NCI-H1105 (cell line): ENCODE measurements around the gene APOE.
"Not testable (repeated sequence)": the region's sequence is repeated elsewhere in the genome, so short reads cannot be mapped to it uniquely, and the experiment has no call there.

Source experiments
- DNase-seq: peaks from one replicate; lab custom pipeline; 2025; lab: John Stamatoyannopoulos, UW

The APOE gene

DNA sequence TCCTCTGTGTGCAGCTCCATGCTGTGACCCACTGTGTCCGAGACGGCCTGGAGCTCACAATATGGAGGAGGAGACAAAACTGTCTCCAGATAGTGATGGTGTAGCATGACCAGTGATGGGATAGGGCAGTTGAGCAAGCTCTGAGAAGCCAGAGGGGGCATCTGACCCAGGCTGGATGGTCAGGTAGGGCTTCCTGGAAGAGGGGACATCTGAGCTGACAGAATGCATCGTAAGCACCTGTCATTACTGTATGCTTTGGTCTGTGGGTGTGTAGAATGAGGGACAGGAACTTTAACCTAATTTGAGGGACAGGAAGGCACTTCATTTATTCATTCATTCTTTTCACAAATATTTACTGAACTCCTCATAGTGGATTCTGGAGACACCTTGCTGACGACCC lies 21.0 kb upstream of the APOE start:
- no peak for DNase-seq

GRCh38 chr19:44886141-44886540 lies 19.5 kb upstream of the APOE start:
- no peak for DNase-seq

DNA sequence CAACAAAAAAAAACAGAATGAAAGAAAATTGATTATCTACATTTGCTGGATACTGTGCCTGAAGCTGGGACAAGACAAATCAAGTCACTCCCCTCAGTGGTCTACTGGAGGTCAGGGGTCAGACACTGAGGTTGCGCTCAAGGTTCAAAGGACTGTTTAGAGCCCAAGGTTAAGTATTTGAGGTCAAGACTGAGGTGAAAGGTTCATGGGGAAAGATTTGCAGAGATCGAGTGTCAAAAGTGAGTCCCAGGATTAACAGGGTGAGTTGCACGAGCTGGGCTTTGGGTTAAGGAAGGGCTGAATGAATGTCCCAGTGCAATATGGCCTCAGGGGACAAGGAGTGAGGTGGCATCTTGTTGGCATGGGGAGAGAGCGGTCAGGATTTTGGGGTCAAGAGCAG lies 17.9 kb upstream of the APOE start:
- no peak for DNase-seq

GRCh38 chr19:44888335-44888734 lies 17.3 kb upstream of the APOE start:
- DNase-seq, result not testable (repeated sequence)

- DNase-seq, result no peak
Measured at GRCh38 chr19:44889830-44890365, 15.7 kb upstream of the APOE start.

DNA sequence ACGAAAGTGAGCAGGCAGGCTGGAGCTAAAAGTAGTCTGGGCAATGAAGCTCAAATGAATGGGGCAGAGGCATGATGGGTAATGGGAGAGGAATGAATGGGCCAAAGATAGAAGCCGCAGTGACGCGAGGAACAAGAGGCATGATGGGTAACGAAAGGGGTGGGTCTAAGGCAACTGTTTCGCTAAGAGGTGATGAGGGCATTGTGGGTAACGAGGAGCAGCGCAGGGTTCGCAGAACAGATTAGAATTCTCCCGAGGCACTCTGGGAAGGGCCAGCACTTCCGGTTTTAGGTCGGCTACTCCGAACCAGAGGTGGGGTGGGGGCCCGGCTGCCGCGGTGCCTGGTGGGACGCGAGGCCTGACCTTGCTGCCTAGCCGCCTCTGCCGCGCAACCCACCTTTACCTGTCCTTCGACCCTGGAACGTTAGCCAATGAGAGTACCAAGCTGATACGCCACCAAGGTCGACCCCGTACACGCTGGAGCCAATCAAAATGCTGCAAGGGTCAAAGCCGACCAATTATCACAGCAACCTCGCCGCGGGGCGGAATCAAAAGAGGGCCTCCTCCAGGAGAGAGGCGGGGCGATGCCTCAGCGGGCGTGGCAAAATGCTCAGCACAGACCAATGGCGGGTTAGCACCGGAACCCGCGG lies 15.1 kb upstream of the APOE start:
- DNase-seq, result peak; percentile 100

DNA sequence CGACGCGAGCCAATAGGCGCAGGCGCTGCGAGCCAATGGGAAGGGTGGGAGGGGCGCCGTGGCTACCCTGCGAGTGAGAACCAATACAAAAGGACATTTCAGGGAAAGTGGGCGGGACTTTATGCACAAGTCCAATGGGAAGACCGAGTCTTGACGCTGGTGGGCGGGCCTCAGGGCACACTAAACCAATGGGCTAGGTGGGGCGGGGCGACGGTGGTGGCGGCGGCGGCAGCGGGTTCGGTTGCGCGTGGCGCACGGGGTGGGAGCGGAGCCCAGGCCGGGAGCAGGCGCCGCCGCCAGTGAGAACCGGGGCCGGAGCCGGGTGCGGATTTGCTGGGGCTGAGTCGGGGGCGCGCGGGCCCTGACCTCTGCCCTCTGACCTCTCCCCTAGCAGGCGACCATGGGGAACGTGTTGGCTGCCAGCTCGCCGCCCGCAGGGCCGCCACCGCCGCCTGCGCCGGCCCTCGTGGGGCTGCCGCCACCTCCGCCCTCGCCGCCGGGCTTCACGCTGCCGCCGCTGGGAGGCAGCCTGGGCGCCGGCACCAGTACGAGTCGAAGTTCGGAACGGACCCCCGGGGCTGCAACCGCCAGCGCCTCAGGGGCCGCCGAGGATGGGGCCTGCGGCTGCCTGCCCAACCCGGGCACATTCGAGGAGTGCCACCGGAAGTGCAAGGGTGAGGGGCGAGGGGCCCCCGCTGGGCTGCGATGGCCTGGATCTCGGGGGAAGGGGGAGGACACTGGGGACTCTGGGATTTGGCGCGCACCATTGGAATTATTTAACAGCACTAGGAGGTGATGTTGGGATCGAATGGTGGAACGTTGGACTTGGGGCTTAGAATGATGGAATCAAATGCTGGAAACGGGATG lies 14.3 kb upstream of the APOE start, which contains the start of gene TOMM40:
TOMM40 (plus strand) TSS at position 239 of the 867 bp plus-strand sequence; CDS start at position 401, 162 bp downstream.
- DNase-seq, result peak; percentile 100

- DNase-seq, result no peak
Measured at GRCh38 chr19:44892932-44893331, 12.7 kb upstream of the APOE start.

- DNase-seq, result no peak
Measured at GRCh38 chr19:44893332-44894051, 12.1 kb upstream of the APOE start.

DNA sequence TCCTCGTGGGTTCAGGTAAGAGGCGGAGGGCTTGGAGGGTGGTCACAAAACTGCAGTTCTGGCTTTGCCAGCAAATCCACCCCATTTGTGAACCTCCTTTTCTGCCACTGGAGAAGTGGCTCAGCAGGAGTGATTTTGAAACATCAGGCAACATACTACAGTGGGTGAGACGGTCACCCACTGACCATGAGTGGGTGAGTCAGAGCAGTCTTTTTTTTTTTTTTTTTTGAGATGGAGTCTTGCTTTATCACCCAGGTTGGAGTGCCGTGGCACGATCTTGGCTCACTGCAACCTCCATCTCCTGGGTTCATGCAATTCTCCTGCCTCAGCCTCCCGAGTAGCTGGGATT lies 11.6 kb upstream of the APOE start:
- no peak for DNase-seq

DNA sequence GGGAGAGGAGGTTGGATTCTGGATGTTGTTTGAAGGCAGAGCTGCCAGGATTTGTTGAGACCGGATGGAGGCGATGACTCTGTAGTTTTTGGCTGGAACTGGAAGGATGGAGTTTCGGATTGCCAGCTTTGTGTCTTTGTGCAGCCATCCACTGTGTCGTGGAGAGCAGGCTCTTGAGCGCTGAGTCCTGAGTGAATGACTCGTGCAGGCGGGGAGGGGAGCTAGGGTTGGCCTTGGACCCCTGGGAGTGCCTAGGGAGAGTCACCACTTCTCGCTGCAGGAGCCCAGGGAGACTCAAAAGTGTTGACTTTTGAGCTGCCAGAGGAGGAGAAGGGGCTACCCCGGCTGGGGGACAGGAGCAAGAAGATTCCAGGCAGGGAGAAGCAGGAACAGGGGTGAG lies 10.7 kb upstream of the APOE start:
- no peak for DNase-seq

GRCh38 chr19:44897835-44898234 lies 7.8 kb upstream of the APOE start:
- no peak for DNase-seq

DNA sequence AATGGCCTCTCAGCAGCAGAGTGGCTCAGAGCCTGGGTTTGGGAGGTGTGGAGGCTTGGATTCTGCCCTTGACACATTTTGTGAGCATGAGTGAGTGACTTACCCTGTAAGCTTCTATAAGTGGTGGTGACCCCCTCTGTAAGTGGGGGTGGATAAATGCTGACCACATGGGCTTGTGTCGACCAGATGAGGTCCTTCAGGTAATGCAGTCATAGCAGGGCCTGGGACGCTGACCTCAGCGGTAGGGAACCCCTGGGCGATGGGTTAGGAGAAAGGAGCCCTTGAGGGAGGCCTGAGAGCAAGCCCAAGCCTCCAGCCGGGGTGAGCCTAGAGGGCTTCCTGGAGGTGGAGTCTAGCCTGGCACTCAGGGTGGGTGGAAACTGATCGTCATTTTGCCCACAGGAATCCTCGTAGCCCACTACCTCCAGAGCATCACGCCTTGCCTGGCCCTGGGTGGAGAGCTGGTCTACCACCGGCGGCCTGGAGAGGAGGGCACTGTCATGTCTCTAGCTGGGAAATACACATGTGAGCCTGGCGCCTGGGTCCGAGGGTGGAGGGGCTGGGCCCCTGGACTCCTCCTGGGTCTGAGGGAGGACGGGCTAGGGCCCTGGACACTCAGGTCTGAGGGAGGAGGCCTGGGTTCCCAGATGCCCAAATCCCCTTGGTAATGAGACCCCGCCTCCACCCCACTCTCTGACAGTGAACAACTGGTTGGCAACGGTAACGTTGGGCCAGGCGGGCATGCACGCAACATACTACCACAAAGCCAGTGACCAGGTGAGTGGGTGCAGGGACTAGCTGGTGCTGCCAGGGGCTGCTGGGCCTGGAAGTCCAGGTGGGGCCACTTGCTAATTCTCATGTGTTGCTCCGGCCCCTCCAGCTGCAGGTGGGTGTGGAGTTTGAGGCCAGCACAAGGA lies 5.0 kb upstream of the APOE start:
- no peak for DNase-seq

GRCh38 chr19:44903216-44903601 lies 2.4 kb upstream of the APOE start:
- DNase-seq, result no peak

- DNase-seq, result peak; percentile 51
Measured at GRCh38 chr19:44903602-44904425, 1.8 kb upstream of the APOE start.

GRCh38 chr19:44904426-44904994 lies 1.1 kb upstream of the APOE start:
- DNase-seq, result no peak

GRCh38 chr19:44907613-44908012 lies 2.0 kb downstream of the APOE start:
- no peak for DNase-seq

- DNase-seq, result no peak
Measured at GRCh38 chr19:44908074-44908835, 2.7 kb downstream of the APOE start.

GRCh38 chr19:44908836-44909261 lies 3.3 kb downstream of the APOE start:
- no peak for DNase-seq
